Measurements from ENCODE around the gene EWSR1. TPM values are rescaled to one million over a fixed set of nuclear protein-coding genes. Genes with fewer than 3 reads are reported as not detected.

Gene EWSR1
- polyA plus RNA-seq, 5 donors = 313 to 369 (median 340) TPM

- no peak for DNase-seq
These were observed 33.8 kb downstream of the EWSR1 start for GRCh38 chr22:29301716-29302401.

- no peak for DNase-seq
These were observed 34.3 kb downstream of the EWSR1 start for GRCh38 chr22:29302402-29302680.

- no peak for DNase-seq
These were observed 34.8 kb downstream of the EWSR1 start for GRCh38 chr22:29302681-29303465.

- no peak for DNase-seq
These were observed 37.7 kb downstream of the EWSR1 start for GRCh38 chr22:29305836-29306174.

- DNase-seq = peak; percentile 80 to 81
These were observed 38.2 kb downstream of the EWSR1 start, which contains the start of gene GAS2L1 for GRCh38 chr22:29306175-29306834. TSS of gene GAS2L1 (plus strand) at chr22:29306650. CDS start at chr22:29308106, 1,456 bp downstream.

GRCh38 chr22:29306835-29307595 is 38.9 kb downstream of the EWSR1 start:
- DNase-seq = peak; percentile 72 to 75

- DNase-seq = no peak
These were observed 39.6 kb downstream of the EWSR1 start for GRCh38 chr22:29307596-29308147.

- no peak for DNase-seq
These were observed 40.2 kb downstream of the EWSR1 start for GRCh38 chr22:29308148-29308790.

- no peak for DNase-seq
These were observed 40.8 kb downstream of the EWSR1 start for GRCh38 chr22:29308791-29309262.

GRCh38 chr22:29309332-29310064 is 41.4 kb downstream of the EWSR1 start:
- no peak for DNase-seq

- no peak for DNase-seq
These were observed 42.2 kb downstream of the EWSR1 start for GRCh38 chr22:29310065-29310862.

GRCh38 chr22:29310863-29311339 is 42.8 kb downstream of the EWSR1 start:
- peak; percentile 90 to 93 for DNase-seq

- DNase-seq = no peak
These were observed 43.6 kb downstream of the EWSR1 start for GRCh38 chr22:29311464-29312217.

GRCh38 chr22:29312218-29313125 is 44.4 kb downstream of the EWSR1 start:
- DNase-seq = no peak

- peak; percentile 37 to 42 for DNase-seq
These were observed 45.1 kb downstream of the EWSR1 start for GRCh38 chr22:29313126-29313575.

- no peak for DNase-seq
These were observed 45.8 kb downstream of the EWSR1 start for GRCh38 chr22:29313576-29314466.

Measured in right lung (tissue), 5 donors.